ENCODE measurements around the gene IGF1R.

The IGF1R gene

DNA sequence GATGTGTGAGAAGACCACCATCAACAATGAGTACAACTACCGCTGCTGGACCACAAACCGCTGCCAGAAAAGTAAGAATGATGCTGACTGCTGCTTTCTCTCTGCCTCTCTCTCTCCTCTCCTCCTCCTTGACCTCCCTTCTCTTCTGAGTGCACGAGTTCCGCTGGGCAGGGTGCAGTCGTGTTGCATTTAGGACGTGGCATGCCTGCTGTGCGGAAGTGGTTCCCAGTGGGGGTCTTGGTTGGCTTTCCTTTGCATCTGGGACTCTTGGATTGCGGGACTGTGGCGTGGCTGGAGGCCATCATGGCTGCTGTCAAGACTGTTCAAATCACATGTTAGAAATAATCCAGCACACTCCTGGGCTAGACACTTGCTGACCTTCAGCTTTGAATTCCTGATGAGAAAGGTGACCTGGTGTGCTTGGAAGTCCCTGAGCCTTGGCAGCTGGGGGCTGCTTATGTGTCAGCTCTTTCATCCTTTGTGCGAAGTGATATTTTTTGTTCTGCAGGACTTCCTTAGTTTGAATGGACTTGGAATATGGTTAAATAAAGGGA lies 59.8 kb downstream of the IGF1R start:
- no peak for DNase-seq

- DNase-seq: no peak
These were observed 63.5 kb downstream of the IGF1R start for GRCh38 chr15:98711810-98712209.

DNA sequence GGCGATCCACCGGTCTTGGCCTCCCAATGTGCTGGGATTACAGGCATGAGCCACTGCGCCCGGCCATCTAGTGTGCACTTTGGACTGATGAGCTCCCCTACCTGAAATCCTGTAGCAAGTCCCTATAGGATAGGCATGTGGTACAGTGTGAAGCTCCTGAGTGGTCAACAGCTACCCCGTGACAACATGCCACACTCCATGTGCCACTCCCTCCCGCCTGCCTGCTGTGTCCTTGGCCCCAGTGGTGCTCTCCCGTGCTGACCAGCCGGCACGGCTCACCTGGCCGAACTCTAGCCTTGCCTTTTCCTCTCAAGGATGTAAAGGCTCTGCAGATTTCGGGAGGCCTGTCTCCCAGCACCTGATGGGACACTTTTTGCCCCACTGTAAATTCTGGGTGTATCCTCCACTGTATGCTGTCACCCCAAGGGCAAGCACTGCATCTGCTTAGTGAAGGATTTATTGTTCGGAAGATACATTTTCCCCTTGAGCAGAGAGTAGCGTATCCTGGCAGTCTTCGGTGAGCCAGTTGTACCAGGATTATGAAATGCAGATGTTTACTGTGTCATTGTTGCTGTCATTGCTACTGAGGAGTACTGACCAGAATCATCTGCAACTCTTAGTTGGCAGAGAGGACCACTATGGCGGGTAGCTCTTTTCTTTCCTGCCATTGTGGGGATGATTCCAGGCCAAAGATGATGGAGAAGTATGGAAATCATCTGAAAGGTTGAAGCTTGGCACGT lies 64.7 kb downstream of the IGF1R start:
- no peak for DNase-seq

DNA sequence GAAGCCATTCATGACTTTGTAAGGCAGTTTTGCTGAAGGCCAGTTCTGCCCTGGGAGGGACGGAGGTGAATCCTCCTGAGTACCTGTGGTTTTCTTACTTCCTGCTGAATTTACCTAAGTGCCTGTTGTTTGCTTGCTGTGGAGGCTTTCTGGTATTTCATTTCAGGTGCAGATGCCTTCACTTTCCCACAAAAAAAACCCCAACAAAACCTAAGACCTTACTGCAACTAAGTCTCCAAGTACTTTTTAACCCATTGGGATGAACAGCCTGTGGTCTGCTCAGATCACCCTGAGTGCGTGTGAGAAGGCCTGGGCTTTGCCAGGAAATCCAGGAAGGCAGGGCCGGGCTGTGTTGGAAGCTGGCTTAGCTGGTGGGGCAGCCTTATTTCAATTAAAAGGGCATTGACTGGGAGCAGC lies 65.3 kb downstream of the IGF1R start:
- no peak for DNase-seq

DNA sequence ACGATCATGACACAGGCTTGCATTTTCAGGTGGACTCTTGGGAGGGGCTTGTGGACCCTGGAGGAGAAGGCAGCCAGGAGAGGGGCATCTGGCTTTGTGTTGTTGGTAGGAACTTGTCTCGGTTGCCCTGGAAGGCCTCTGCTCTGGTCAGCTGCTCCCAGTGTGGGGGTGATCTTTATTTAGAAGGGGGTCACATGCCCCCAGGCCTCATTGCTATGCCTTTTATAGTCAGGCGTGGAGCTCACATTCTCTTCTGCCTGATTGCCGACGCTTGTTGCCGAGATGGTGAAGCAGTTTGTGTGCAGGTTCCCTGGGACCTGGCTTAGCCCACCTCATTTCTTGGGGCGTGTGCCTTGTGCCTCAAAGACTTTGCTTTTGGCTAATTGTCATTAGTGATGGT lies 66.6 kb downstream of the IGF1R start:
- DNase-seq: no peak

- no peak for DNase-seq
These were observed 67.1 kb downstream of the IGF1R start for GRCh38 chr15:98715401-98715800.

GRCh38 chr15:98715890-98716443 lies 67.6 kb downstream of the IGF1R start:
- no peak for DNase-seq

- no peak for DNase-seq
These were observed 69.0 kb downstream of the IGF1R start for GRCh38 chr15:98717371-98717770.

- no peak for DNase-seq
These were observed 69.6 kb downstream of the IGF1R start for GRCh38 chr15:98717942-98718341.

- no peak for DNase-seq
These were observed 70.2 kb downstream of the IGF1R start for GRCh38 chr15:98718426-98719136.

DNA sequence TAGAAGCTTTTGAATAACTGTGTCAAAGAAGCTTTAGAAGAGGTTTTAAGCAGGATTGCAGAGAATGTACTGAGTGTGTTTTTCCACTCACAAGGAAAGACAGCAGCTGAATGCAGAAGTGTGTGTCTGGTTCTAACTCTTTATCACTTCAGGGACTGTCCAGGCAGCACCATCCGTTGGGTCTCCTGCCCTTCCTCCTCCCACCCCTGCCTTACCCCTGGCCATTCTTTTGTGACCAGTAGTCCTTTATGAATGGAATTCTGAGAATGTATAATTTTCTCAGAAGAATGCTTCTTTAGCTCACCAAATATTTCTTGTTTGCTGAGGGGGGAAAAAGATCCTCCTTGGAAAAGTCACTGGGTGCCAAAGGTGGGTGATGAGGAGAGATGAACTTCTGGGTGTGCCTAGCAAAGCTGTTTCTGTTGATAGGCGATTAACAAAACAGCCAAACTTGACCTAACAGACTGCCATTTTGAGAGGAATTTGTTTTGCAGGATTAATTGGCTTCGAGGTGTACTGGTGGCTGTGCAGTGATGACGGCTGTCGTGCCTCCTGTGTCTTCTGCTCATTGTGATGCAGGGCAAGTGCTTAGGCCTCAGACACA lies 70.9 kb downstream of the IGF1R start:
- DNase-seq: no peak

DNA sequence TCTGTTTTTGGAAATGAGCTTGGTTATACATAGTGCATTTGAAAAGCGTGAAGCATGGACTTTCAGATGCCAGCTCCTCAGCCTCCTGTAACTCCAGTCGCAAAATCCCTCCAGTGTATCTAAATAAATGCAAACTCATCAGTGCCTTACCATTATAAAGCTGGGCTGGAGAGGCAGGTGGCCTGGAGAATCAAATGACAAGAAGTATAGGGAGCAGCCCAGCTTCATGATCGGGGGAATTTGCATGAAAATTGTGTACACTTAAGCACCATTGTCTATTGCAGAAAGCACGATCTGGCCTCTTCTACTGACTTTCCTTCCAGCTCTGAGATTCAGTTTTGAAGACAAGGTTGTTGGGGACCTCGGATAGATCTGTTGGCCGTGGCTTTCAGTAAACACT lies 71.7 kb downstream of the IGF1R start:
- DNase-seq: no peak

GRCh38 chr15:98720577-98721565 lies 72.5 kb downstream of the IGF1R start:
- no peak for DNase-seq

- DNase-seq: no peak
These were observed 73.9 kb downstream of the IGF1R start for GRCh38 chr15:98722209-98722608.

- DNase-seq: no peak
These were observed 74.3 kb downstream of the IGF1R start for GRCh38 chr15:98722645-98723044.

- DNase-seq: no peak
These were observed 74.9 kb downstream of the IGF1R start for GRCh38 chr15:98723195-98723594.

- DNase-seq: no peak
These were observed 75.7 kb downstream of the IGF1R start for GRCh38 chr15:98724048-98724447.

DNA sequence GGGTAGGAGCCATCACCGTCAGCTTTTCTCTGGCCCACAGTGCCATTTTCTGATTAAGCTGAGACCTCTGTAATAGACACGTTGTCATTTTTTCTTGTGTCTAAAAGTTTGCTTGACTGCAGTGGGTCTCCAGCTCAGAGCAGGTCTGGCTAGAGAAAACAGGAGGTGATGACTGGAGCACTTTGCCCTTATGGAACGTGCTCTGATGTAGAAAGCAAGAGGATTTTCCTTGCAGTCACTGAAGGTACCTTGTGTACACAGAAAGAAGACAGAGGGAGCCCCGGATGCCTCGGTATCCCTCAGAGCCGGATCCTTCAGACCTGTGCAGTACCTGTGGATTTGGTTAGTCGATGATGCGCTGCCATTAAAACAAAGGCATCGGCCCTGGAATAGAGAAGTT lies 76.2 kb downstream of the IGF1R start:
- no peak for DNase-seq

DNA sequence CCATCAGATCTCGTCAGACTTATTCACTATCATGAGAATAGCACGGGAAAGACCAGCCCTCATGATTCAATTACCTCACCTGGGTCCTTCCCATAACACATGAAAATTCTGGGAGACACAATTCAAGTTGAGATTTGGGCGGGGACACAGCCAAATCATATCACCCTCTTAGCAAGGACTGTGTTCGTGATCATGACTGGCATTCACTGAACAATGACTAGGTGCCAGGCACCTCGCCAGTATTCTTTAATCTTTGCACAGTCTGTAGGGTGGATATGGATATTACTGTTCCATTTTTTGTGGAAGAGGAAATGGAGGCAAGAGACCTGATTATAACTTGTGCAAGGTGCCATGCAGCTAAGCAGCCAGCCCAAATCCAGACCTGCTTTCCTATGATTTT lies 77.5 kb downstream of the IGF1R start:
- DNase-seq: no peak

GRCh38 chr15:98727115-98728040 lies 79.0 kb downstream of the IGF1R start:
- no peak for DNase-seq
